HepG2 (cell line): ENCODE data around the gene EMILIN1. TPM values are rescaled to one million over a fixed set of nuclear protein-coding genes. Genes with fewer than 3 reads are reported as not detected.

Experiments
- ELF3 ChIP-seq: IDR thresholded peaks from 2 replicates; pipeline ENCODE4 v1.6.1; 2016; ENCODE audit warnings: missing genetic modification reagents, missing compliant biosample characterization
- IKZF5 ChIP-seq: IDR thresholded peaks from 2 replicates; pipeline ENCODE4 v1.6.1; 2018; ENCODE audit warnings: missing genetic modification reagents, mild to moderate bottlenecking, missing compliant biosample characterization
- KDM5B ChIP-seq: sonication (generic); formaldehyde crosslinking; IDR thresholded peaks from 2 replicates; pipeline ENCODE4 v1.4.0; 2020; ENCODE audit warnings: missing genetic modification reagents, mild to moderate bottlenecking, borderline replicate concordance
- MNT ChIP-seq: fragments of 450-650 bp; IDR thresholded peaks from 2 replicates; pipeline ENCODE4 v1.6.1; 2016
- SIX4 ChIP-seq: sonication (generic); formaldehyde crosslinking; IDR thresholded peaks from 2 replicates; pipeline ENCODE4 v1.4.0; 2020; ENCODE audit warnings: missing genetic modification reagents
- SMAD3 ChIP-seq: sonication (generic); formaldehyde crosslinking; IDR thresholded peaks from 2 replicates; pipeline ENCODE4 v1.4.0; 2020; ENCODE audit warnings: missing genetic modification reagents
- SMARCE1 ChIP-seq: fragments of 450-650 bp; IDR thresholded peaks from 2 replicates; pipeline ENCODE4 v1.6.1; 2017; ENCODE audit warnings: borderline replicate concordance
- ZNF251 ChIP-seq: sonication (generic); formaldehyde crosslinking; IDR thresholded peaks from 2 replicates; pipeline ENCODE4 v1.9.0; 2021; ENCODE audit warnings: mild to moderate bottlenecking, missing genetic modification reagents
- ZNF407 ChIP-seq: sonication (generic); formaldehyde crosslinking; IDR thresholded peaks from one replicate; pipeline ENCODE4 v1.5.1; 2020; ENCODE audit warnings: mild to moderate bottlenecking, missing genetic modification reagents; ENCODE audit errors: not compliant biosample characterization
- ZNF629 ChIP-seq: sonication (generic); formaldehyde crosslinking; conservative IDR thresholded peaks from 2 replicates; pipeline ENCODE4 v1.5.0; 2020; ENCODE audit warnings: missing genetic modification reagents
- ZNF672 ChIP-seq: sonication (generic); formaldehyde crosslinking; IDR thresholded peaks from 2 replicates; pipeline ENCODE4 v1.8.1; 2022; ENCODE audit warnings: missing genetic modification reagents
- polyA plus RNA-seq, 8 experiments: library from polyadenylated mRNA; depleted of rRNA in 3 of 8; stranded (reverse) in 7 of 8; unstranded in 1 of 8; fragments of >200 nt; fragmentation: Illumina TruSeq in 4 of 8; extraction: Trizol in 4 of 8; gene quantifications; 2 replicates each; pipeline versions ENCODE4 v1.2.1 to v1.2.3, GENCODE V29; 2011 to 2016; ENCODE audit warnings: low read depth in 4 of 8, missing spikeins in 1 of 8, mixed read lengths in 1 of 8; ENCODE audit not compliant: insufficient read depth in 1 of 8
- total RNA-seq, 5 experiments: library from RNA; depleted of rRNA; stranded (reverse); fragments of >200 nt; fragmentation: Illumina TruSeq; extraction: Trizol; gene quantifications; 2 replicates each; pipeline ENCODE4 v1.2.3, GENCODE V29; 2016; ENCODE audit warnings: low read depth in 1 of 5
- TF ChIP-seq, protein P1 (sequence below): sonication (generic); formaldehyde crosslinking; IDR thresholded peaks from 2 replicates; pipeline ENCODE4 v1.9.0; 2021; ENCODE audit warnings: missing genetic modification reagents, mild to moderate bottlenecking, borderline replicate concordance
- TF ChIP-seq, protein P2 (sequence below): sonication (generic); formaldehyde crosslinking; IDR thresholded peaks from 2 replicates; pipeline ENCODE4 v1.4.0; 2020; ENCODE audit warnings: mild to moderate bottlenecking, missing genetic modification reagents

Gene EMILIN1
- total and polyA plus RNA-seq, 2 of the 13 experiments (the other 11 are each of a cell fraction or from before 2014, with no cell fraction given) = 8.1 to 9.7 TPM

- TF ChIP-seq, protein P1, sequence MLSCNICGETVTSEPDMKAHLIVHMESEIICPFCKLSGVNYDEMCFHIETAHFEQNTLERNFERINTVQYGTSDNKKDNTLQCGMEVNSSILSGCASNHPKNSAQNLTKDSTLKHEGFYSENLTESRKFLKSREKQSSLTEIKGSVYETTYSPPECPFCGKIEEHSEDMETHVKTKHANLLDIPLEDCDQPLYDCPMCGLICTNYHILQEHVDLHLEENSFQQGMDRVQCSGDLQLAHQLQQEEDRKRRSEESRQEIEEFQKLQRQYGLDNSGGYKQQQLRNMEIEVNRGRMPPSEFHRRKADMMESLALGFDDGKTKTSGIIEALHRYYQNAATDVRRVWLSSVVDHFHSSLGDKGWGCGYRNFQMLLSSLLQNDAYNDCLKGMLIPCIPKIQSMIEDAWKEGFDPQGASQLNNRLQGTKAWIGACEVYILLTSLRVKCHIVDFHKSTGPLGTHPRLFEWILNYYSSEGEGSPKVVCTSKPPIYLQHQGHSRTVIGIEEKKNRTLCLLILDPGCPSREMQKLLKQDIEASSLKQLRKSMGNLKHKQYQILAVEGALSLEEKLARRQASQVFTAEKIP = no peak
- TF ChIP-seq IKZF5 (peak; percentile 66; the same call in 1 of the 2 replicates), KDM5B (CRISPR knock-in tag) (peak; percentile 49; the same call in 1 of the 2 replicates), MNT (peak; percentile 49), SMAD3 (CRISPR knock-in tag) (no peak), ZNF672 (CRISPR knock-in tag) (no peak; the same call in 1 of the 2 replicates), ZNF251 (no peak), SMARCE1 (no peak), ZNF629 (peak; percentile 85), SIX4 (peak; percentile 56; the same call in 1 of the 2 replicates), ZNF407 (peak; percentile 82), ELF3 (CRISPR knock-in tag) (peak; percentile 66)
- TF ChIP-seq, protein P2, sequence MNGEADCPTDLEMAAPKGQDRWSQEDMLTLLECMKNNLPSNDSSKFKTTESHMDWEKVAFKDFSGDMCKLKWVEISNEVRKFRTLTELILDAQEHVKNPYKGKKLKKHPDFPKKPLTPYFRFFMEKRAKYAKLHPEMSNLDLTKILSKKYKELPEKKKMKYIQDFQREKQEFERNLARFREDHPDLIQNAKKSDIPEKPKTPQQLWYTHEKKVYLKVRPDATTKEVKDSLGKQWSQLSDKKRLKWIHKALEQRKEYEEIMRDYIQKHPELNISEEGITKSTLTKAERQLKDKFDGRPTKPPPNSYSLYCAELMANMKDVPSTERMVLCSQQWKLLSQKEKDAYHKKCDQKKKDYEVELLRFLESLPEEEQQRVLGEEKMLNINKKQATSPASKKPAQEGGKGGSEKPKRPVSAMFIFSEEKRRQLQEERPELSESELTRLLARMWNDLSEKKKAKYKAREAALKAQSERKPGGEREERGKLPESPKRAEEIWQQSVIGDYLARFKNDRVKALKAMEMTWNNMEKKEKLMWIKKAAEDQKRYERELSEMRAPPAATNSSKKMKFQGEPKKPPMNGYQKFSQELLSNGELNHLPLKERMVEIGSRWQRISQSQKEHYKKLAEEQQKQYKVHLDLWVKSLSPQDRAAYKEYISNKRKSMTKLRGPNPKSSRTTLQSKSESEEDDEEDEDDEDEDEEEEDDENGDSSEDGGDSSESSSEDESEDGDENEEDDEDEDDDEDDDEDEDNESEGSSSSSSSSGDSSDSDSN (CRISPR knock-in tag) = peak; percentile 84
Observed at GRCh38 chr2:27092696-27093429, 14.4 kb downstream of the EMILIN1 start (continued).
